ENCODE measurements around the gene TMEM14A.
"Not testable (repeated sequence)": the region's sequence is repeated elsewhere in the genome, so short reads cannot be mapped to it uniquely, and the experiment has no call there.

Gene TMEM14A

GRCh38 chr6:52661551-52661950, 9.4 kb upstream of the TMEM14A start:
- DNase-seq: no peak

GRCh38 chr6:52662031-52662430, 8.9 kb upstream of the TMEM14A start:
- DNase-seq: no peak

GRCh38 chr6:52663120-52663935, 7.6 kb upstream of the TMEM14A start:
- peak; percentile 75 for DNase-seq

- no peak for DNase-seq
Observed at GRCh38 chr6:52663936-52664185, 7.1 kb upstream of the TMEM14A start.

GRCh38 chr6:52664186-52664990, 6.5 kb upstream of the TMEM14A start:
- DNase-seq: peak; percentile 97

GRCh38 chr6:52664991-52665686, 5.8 kb upstream of the TMEM14A start:
- DNase-seq: peak; percentile 31

GRCh38 chr6:52666071-52666470, 4.8 kb upstream of the TMEM14A start:
- no peak for DNase-seq

- DNase-seq: no peak
Observed at GRCh38 chr6:52666523-52666922, 4.4 kb upstream of the TMEM14A start.

GRCh38 chr6:52667572-52667971, 3.3 kb upstream of the TMEM14A start:
- no peak for DNase-seq

GRCh38 chr6:52671676-52672075, 763 bp downstream of the TMEM14A start:
- DNase-seq: peak; percentile 9

GRCh38 chr6:52672412-52673025, 1.6 kb downstream of the TMEM14A start:
- DNase-seq: peak; percentile 38

GRCh38 chr6:52674666-52675065, 3.8 kb downstream of the TMEM14A start:
- no peak for DNase-seq

GRCh38 chr6:52675372-52675771, 4.5 kb downstream of the TMEM14A start:
- DNase-seq: no peak

GRCh38 chr6:52676631-52677030, 5.7 kb downstream of the TMEM14A start:
- not testable (repeated sequence) for DNase-seq

- no peak for DNase-seq
Observed at GRCh38 chr6:52681416-52681815, 10.5 kb downstream of the TMEM14A start.

GRCh38 chr6:52686878-52687699, 16.2 kb downstream of the TMEM14A start:
- DNase-seq: no peak

- no peak for DNase-seq
Observed at GRCh38 chr6:52689857-52690256, 18.9 kb downstream of the TMEM14A start.

GRCh38 chr6:52691718-52692117, 20.8 kb downstream of the TMEM14A start:
- peak; percentile 18 for DNase-seq

- no peak for DNase-seq
Observed at GRCh38 chr6:52693773-52694172, 22.9 kb downstream of the TMEM14A start.

- no peak for DNase-seq
Observed at GRCh38 chr6:52694404-52694803, 23.5 kb downstream of the TMEM14A start.

GRCh38 chr6:52696418-52696817, 25.5 kb downstream of the TMEM14A start:
- DNase-seq: no peak

GRCh38 chr6:52697903-52698302, 27.0 kb downstream of the TMEM14A start:
- DNase-seq: peak; percentile 56

Measured in DMS53 (cell line).